Measurements from ENCODE around the gene SRMS.

Gene SRMS

GRCh38 chr20:63497138-63497945 is 50.2 kb downstream of the SRMS start:
- Histone ChIP-seq H3K27me3 (ENCODE audit: control insufficient read depth, insufficient read depth, low read length) (peaks cover 55% of the 10 kb centered on the region), H3K4me3 (ENCODE audit: low read length) (peak overlapping the region; percentile 27), H3K27ac (ENCODE audit: low read length) (no peak overlapping the region), H3K9ac (ENCODE audit: low read length) (no peak overlapping the region), H3K36me3 (ENCODE audit: control insufficient read depth, low read depth, low read length) (no peaks in the 10 kb centered on the region), H3K4me1 (ENCODE audit: control insufficient read depth, low read depth, low read length) (peaks cover 4% of the 10 kb centered on the region), H3K9me3 (ENCODE audit: control insufficient read depth, low read depth, low read length) (no peaks in the 10 kb centered on the region)

- no peaks in the 10 kb centered on the region for H3K9me3 ChIP-seq (ENCODE audit: control insufficient read depth, low read depth, low read length)
- no peak overlapping the region for H3K9ac ChIP-seq (ENCODE audit: low read length)
- no peaks in the 10 kb centered on the region for H3K4me1 ChIP-seq (ENCODE audit: control insufficient read depth, low read depth, low read length)
- H3K27ac ChIP-seq (ENCODE audit: low read length), result no peak overlapping the region
- peaks cover 55% of the 10 kb centered on the region for H3K27me3 ChIP-seq (ENCODE audit: control insufficient read depth, insufficient read depth, low read length)
- peak overlapping the region; percentile 31 for H3K4me3 ChIP-seq (ENCODE audit: low read length)
- no peaks in the 10 kb centered on the region for H3K36me3 ChIP-seq (ENCODE audit: control insufficient read depth, low read depth, low read length)
Measured at GRCh38 chr20:63496596-63497120, 50.9 kb downstream of the SRMS start.

GRCh38 chr20:63495741-63496595 is 51.6 kb downstream of the SRMS start:
- Histone ChIP-seq H3K9ac (ENCODE audit: low read length) (no peak overlapping the region), H3K4me1 (ENCODE audit: control insufficient read depth, low read depth, low read length) (no peaks in the 10 kb centered on the region), H3K27me3 (ENCODE audit: control insufficient read depth, insufficient read depth, low read length) (peaks cover 57% of the 10 kb centered on the region), H3K36me3 (ENCODE audit: control insufficient read depth, low read depth, low read length) (no peaks in the 10 kb centered on the region), H3K9me3 (ENCODE audit: control insufficient read depth, low read depth, low read length) (no peaks in the 10 kb centered on the region), H3K4me3 (ENCODE audit: low read length) (peak overlapping the region; percentile 31), H3K27ac (ENCODE audit: low read length) (no peak overlapping the region)

DNA sequence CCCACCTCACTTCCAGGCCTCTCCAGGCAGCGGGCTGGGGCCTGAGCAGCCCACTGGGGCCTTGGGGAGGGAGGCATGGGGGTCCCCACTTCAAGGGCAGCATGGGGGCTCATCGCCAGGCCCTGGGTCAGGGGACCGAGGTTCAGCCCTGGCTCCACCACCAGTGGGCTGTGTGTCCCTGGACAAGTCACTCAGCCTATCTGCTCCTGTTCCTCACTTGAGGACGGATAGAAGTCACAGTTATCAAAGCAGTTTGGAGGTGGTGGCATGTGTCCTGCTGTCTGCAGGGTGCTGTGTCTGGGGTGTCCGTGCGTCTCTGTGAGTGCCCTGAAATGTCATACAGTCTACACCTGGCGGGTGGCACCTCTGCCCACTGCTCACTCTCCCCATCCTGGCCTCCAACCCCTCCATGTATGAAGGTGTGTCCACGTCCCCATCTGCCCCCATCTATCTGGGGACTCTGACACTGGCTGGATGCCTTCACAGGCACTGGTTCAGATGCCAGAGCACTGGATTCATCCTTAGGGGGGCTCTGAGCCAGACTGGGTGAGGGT is 52.3 kb downstream of the SRMS start:
- Histone ChIP-seq H3K36me3 (ENCODE audit: control insufficient read depth, low read depth, low read length) (no peaks in the 10 kb centered on the region), H3K27me3 (ENCODE audit: control insufficient read depth, insufficient read depth, low read length) (peaks cover 57% of the 10 kb centered on the region), H3K27ac (ENCODE audit: low read length) (no peak overlapping the region), H3K4me1 (ENCODE audit: control insufficient read depth, low read depth, low read length) (no peaks in the 10 kb centered on the region), H3K9ac (ENCODE audit: low read length) (no peak overlapping the region), H3K4me3 (ENCODE audit: low read length) (no peak overlapping the region), H3K9me3 (ENCODE audit: control insufficient read depth, low read depth, low read length) (no peaks in the 10 kb centered on the region)

DNA sequence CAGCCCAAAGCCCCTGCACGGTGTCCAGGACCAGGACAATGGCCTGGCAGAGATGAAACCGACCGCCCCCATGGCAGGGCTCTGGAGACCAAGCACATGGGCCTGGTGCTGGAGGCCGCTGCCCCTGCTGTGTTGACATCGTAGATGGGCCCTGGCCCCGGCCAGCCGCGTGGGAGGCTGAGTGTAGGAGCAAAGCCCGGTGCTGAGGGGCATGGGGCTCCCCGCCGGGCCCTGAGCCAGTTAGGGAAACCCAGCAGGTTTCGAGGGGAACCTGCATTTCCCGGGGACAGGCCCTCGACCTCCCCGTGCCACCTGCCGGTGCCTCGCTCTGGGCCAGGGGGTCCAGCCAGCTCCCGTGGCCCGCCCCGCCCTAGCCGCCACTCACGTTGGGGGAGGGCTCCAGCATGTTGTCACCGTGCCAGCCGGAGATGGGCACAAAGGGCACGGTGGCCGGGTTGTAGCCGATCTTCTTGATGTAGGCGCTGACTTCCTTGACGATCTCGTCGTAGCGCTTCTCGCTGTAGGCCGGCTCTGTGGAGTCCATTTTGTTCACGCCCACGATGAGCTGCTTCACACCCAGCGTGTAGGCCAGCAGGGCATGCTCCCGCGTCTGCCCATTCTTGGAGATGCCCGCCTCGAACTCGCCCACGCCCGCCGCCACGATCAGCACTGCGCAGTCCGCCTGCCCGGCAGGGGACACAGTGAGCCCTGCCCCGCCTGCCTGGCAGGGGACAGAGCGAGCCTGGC is 53.0 kb downstream of the SRMS start:
- Histone ChIP-seq H3K27ac (ENCODE audit: low read length) (no peak overlapping the region), H3K27me3 (ENCODE audit: control insufficient read depth, insufficient read depth, low read length) (peaks cover 57% of the 10 kb centered on the region), H3K36me3 (ENCODE audit: control insufficient read depth, low read depth, low read length) (no peaks in the 10 kb centered on the region), H3K4me3 (ENCODE audit: low read length) (no peak overlapping the region), H3K4me1 (ENCODE audit: control insufficient read depth, low read depth, low read length) (no peaks in the 10 kb centered on the region), H3K9me3 (ENCODE audit: control insufficient read depth, low read depth, low read length) (no peaks in the 10 kb centered on the region), H3K9ac (ENCODE audit: low read length) (no peak overlapping the region)

DNA sequence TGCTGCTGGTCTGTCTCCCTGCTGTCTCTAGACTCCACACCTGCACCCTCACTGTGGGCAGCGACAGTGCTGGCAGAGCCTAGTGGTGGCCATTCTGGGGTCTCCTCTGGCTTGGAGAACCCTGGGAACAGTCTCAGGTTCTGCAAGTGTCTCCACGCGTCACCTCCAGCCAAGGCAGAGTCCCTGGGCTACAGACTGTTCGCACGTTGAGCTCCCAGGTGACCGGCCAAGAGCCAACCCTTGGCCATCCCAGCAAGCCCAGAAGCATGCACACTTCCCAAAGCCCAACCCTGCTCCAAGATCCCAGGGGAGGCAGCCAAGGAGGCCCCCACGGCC is 53.5 kb downstream of the SRMS start:
- H3K9me3 ChIP-seq (ENCODE audit: control insufficient read depth, low read depth, low read length), result no peaks in the 10 kb centered on the region
- H3K36me3 ChIP-seq (ENCODE audit: control insufficient read depth, low read depth, low read length), result no peaks in the 10 kb centered on the region
- no peak overlapping the region for H3K27ac ChIP-seq (ENCODE audit: low read length)
- H3K9ac ChIP-seq (ENCODE audit: low read length), result no peak overlapping the region
- H3K27me3 ChIP-seq (ENCODE audit: control insufficient read depth, insufficient read depth, low read length), result peaks cover 58% of the 10 kb centered on the region
- no peaks in the 10 kb centered on the region for H3K4me1 ChIP-seq (ENCODE audit: control insufficient read depth, low read depth, low read length)
- H3K4me3 ChIP-seq (ENCODE audit: low read length), result no peak overlapping the region

DNA sequence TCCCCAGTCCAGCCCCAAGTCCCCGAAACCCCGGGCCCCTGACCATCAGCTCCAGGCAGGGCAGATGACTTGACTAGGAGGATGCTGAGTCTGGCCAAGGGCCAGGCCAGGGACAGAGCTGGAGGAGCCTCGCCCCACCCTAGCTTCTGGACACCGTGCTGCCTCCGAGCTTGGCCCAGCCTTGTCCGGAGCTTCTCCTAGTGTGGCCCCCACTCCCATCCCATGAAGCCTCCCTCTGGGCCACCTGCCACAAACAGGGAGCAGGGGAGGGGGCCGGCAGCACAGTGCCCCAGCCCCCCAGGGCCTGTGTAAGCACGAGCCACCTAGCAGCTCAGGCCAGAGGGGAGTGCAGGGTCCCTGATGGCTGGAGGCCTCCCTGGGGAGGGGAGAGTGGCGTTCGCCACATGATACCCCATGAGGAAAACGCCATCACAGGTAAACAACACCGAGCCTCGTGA is 54.0 kb downstream of the SRMS start:
- Histone ChIP-seq H3K36me3 (ENCODE audit: control insufficient read depth, low read depth, low read length) (no peaks in the 10 kb centered on the region), H3K4me1 (ENCODE audit: control insufficient read depth, low read depth, low read length) (no peaks in the 10 kb centered on the region), H3K9me3 (ENCODE audit: control insufficient read depth, low read depth, low read length) (no peaks in the 10 kb centered on the region), H3K27ac (ENCODE audit: low read length) (no peak overlapping the region), H3K9ac (ENCODE audit: low read length) (no peak overlapping the region), H3K27me3 (ENCODE audit: control insufficient read depth, insufficient read depth, low read length) (peaks cover 62% of the 10 kb centered on the region), H3K4me3 (ENCODE audit: low read length) (no peak overlapping the region)

- no peak overlapping the region for H3K27ac ChIP-seq (ENCODE audit: low read length)
- no peak overlapping the region for H3K9ac ChIP-seq (ENCODE audit: low read length)
- peaks cover 60% of the 10 kb centered on the region for H3K27me3 ChIP-seq (ENCODE audit: control insufficient read depth, insufficient read depth, low read length)
- no peaks in the 10 kb centered on the region for H3K36me3 ChIP-seq (ENCODE audit: control insufficient read depth, low read depth, low read length)
- H3K4me1 ChIP-seq (ENCODE audit: control insufficient read depth, low read depth, low read length), result no peaks in the 10 kb centered on the region
- no peaks in the 10 kb centered on the region for H3K9me3 ChIP-seq (ENCODE audit: control insufficient read depth, low read depth, low read length)
- no peak overlapping the region for H3K4me3 ChIP-seq (ENCODE audit: low read length)
Measured at GRCh38 chr20:63492982-63493381, 54.6 kb downstream of the SRMS start.

GRCh38 chr20:63492518-63492917 is 55.0 kb downstream of the SRMS start:
- Histone ChIP-seq H3K27ac (ENCODE audit: low read length) (no peak overlapping the region), H3K4me1 (ENCODE audit: control insufficient read depth, low read depth, low read length) (no peaks in the 10 kb centered on the region), H3K9ac (ENCODE audit: low read length) (no peak overlapping the region), H3K36me3 (ENCODE audit: control insufficient read depth, low read depth, low read length) (no peaks in the 10 kb centered on the region), H3K4me3 (ENCODE audit: low read length) (no peak overlapping the region), H3K9me3 (ENCODE audit: control insufficient read depth, low read depth, low read length) (no peaks in the 10 kb centered on the region), H3K27me3 (ENCODE audit: control insufficient read depth, insufficient read depth, low read length) (peaks cover 60% of the 10 kb centered on the region)

GRCh38 chr20:63491635-63492230 is 55.8 kb downstream of the SRMS start:
- H3K4me3 ChIP-seq (ENCODE audit: low read length), result no peak overlapping the region
- peaks cover 58% of the 10 kb centered on the region for H3K27me3 ChIP-seq (ENCODE audit: control insufficient read depth, insufficient read depth, low read length)
- no peak overlapping the region for H3K27ac ChIP-seq (ENCODE audit: low read length)
- no peaks in the 10 kb centered on the region for H3K9me3 ChIP-seq (ENCODE audit: control insufficient read depth, low read depth, low read length)
- no peaks in the 10 kb centered on the region for H3K4me1 ChIP-seq (ENCODE audit: control insufficient read depth, low read depth, low read length)
- no peak overlapping the region for H3K9ac ChIP-seq (ENCODE audit: low read length)
- no peaks in the 10 kb centered on the region for H3K36me3 ChIP-seq (ENCODE audit: control insufficient read depth, low read depth, low read length)

- Histone ChIP-seq H3K36me3 (ENCODE audit: control insufficient read depth, low read depth, low read length) (no peaks in the 10 kb centered on the region), H3K27me3 (ENCODE audit: control insufficient read depth, insufficient read depth, low read length) (peaks cover 52% of the 10 kb centered on the region), H3K9ac (ENCODE audit: low read length) (no peak overlapping the region), H3K9me3 (ENCODE audit: control insufficient read depth, low read depth, low read length) (no peaks in the 10 kb centered on the region), H3K4me1 (ENCODE audit: control insufficient read depth, low read depth, low read length) (no peaks in the 10 kb centered on the region), H3K27ac (ENCODE audit: low read length) (no peak overlapping the region), H3K4me3 (ENCODE audit: low read length) (no peak overlapping the region)
Measured at GRCh38 chr20:63491078-63491477, 56.5 kb downstream of the SRMS start.

Data from iPS-18a (cell line).